ENCODE measurements around the gene HSPB6. TPM values are rescaled to one million over a fixed set of nuclear protein-coding genes. Genes with fewer than 3 reads are reported as not detected.

HSPB6 gene
- total RNA-seq, 1 experiment from 2014 or later = 0.93 TPM

DNA sequence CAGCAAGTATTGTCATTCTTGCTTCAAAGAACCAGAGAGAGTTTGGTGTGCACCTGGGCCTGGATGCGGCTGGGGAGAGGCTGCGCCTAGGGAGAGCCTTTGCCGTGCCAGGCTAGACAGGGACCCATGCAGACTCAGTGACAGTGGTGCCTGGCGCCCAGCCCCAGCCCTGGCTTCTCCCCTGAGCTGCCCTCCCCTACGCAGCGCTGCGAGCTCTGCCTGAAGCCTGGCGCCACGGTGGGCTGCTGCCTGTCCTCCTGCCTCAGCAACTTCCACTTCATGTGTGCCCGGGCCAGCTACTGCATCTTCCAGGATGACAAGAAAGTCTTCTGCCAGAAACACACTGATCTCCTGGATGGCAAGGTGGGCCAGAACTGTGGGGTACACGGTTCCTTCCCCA is 27.1 kb downstream of the HSPB6 start:
- Histone ChIP-seq H3K4me3 (replicated peaks in 1 of 2; ENCODE audit: low read depth in 1 of 2, low read length in 2 of 2) (no peak overlapping the region), H3K79me2 (ENCODE audit: insufficient read depth, low read length) (no peaks in the 10 kb centered on the region), H2AFZ (ENCODE audit: low read depth, low read length, poor library complexity, severe bottlenecking) (no peak overlapping the region), H3K4me1 (ENCODE audit: control insufficient read depth in 1 of 2, insufficient read depth in 2 of 2, low read length in 2 of 2) (no peaks in the 10 kb centered on the region), H3K9me2 (ENCODE audit: insufficient read depth) (no peaks in the 10 kb centered on the region), H3K4me2 (ENCODE audit: low read length) (no peak overlapping the region), H3K36me3 (ENCODE audit: control insufficient read depth in 1 of 2, insufficient read depth in 2 of 2, low read length in 2 of 2) (peaks cover 51 to 64% of the 10 kb centered on the region in 2 experiments), H3K27me3 (ENCODE audit: insufficient read depth, low read length) (no peaks in the 10 kb centered on the region), H3K9ac (ENCODE audit: low read length) (no peak overlapping the region), H3K9me3 (ENCODE audit: control insufficient read depth in 1 of 2, insufficient read depth in 1 of 2, low read depth in 1 of 2, low read length in 2 of 2) (no peaks in the 10 kb centered on the region), H3K27ac (ENCODE audit: low read depth, low read length) (no peak overlapping the region), H4K20me1 (ENCODE audit: insufficient read depth) (no peaks in the 10 kb centered on the region)
- no peak for DNase-seq (ENCODE audit: low read depth, low spot score)
- no TSS peak for BruUV-seq (replicated peaks)
- TF ChIP-seq EZH2phosphoT487 (IDR thresholded peaks at IDR 0.05; ENCODE audit: borderline replicate concordance) (no peak), CEBPB (IDR thresholded peaks at IDR 0.05; ENCODE audit: low read depth) (no peak), ELF1 (IDR thresholded peaks at IDR 0.05; ENCODE audit: borderline replicate concordance, low read depth) (no peak), FOSL1 (IDR thresholded peaks at IDR 0.05; ENCODE audit: low read depth) (no peak), POLR2A (IDR thresholded peaks at IDR 0.05; ENCODE audit: borderline replicate concordance, extremely low read depth, insufficient read depth, insufficient read length) (no peak), TCF7L2 (IDR thresholded peaks at IDR 0.05; ENCODE audit: borderline replicate concordance, extremely low read depth, insufficient read depth, insufficient read length) (no peak)
- TF ChIP-seq, protein P1, sequence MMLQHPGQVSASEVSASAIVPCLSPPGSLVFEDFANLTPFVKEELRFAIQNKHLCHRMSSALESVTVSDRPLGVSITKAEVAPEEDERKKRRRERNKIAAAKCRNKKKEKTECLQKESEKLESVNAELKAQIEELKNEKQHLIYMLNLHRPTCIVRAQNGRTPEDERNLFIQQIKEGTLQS (IDR thresholded peaks at IDR 0.05) = no peak
- TF ChIP-seq, protein P2, sequence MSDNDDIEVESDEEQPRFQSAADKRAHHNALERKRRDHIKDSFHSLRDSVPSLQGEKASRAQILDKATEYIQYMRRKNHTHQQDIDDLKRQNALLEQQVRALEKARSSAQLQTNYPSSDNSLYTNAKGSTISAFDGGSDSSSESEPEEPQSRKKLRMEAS (IDR thresholded peaks at IDR 0.05) = no peak
- TF ChIP-seq, protein P3, sequence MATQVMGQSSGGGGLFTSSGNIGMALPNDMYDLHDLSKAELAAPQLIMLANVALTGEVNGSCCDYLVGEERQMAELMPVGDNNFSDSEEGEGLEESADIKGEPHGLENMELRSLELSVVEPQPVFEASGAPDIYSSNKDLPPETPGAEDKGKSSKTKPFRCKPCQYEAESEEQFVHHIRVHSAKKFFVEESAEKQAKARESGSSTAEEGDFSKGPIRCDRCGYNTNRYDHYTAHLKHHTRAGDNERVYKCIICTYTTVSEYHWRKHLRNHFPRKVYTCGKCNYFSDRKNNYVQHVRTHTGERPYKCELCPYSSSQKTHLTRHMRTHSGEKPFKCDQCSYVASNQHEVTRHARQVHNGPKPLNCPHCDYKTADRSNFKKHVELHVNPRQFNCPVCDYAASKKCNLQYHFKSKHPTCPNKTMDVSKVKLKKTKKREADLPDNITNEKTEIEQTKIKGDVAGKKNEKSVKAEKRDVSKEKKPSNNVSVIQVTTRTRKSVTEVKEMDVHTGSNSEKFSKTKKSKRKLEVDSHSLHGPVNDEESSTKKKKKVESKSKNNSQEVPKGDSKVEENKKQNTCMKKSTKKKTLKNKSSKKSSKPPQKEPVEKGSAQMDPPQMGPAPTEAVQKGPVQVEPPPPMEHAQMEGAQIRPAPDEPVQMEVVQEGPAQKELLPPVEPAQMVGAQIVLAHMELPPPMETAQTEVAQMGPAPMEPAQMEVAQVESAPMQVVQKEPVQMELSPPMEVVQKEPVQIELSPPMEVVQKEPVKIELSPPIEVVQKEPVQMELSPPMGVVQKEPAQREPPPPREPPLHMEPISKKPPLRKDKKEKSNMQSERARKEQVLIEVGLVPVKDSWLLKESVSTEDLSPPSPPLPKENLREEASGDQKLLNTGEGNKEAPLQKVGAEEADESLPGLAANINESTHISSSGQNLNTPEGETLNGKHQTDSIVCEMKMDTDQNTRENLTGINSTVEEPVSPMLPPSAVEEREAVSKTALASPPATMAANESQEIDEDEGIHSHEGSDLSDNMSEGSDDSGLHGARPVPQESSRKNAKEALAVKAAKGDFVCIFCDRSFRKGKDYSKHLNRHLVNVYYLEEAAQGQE (IDR thresholded peaks at IDR 0.05; ENCODE audit: low read depth) = no peak
- intact Hi-C loops (cut with micrococcal nuclease) = no loop called here
- no peak for ATAC-seq
- ChIA-PET CTCF (no interaction called here), POLR2A (no interaction called here), RAD21 (ENCODE audit: low non-redundant PET in 1 of 2, low total read pairs in 2 of 2, uncharacterized antibody in 2 of 2, unreplicated experiment in 2 of 2) (no interaction called here)
